Measurements from ENCODE around the gene ZNF563.
A peak's percentile ranks its signal among the peaks of the same experiment; 100 is the strongest.

Gene ZNF563

GRCh38 chr19:12294249-12295158 lies 38.9 kb downstream of the ZNF563 start, which contains the start of gene ZNF44:
Gene ZNF44, minus strand, starts transcription at chr19:12294883. Its CDS starts 189 bp downstream, at chr19:12294694.
- DNase-seq, result peak; percentile 88

GRCh38 chr19:12293777-12294248 lies 39.6 kb downstream of the ZNF563 start:
- DNase-seq, result no peak

- DNase-seq, result no peak
These were observed 43.7 kb downstream of the ZNF563 start for GRCh38 chr19:12289790-12290065.

- DNase-seq, result no peak
These were observed 45.4 kb downstream of the ZNF563 start for GRCh38 chr19:12287958-12288500.

- DNase-seq, result no peak
These were observed 48.8 kb downstream of the ZNF563 start for GRCh38 chr19:12284631-12285030.

- DNase-seq, result no peak
These were observed 49.2 kb downstream of the ZNF563 start for GRCh38 chr19:12284226-12284625.

- DNase-seq, result no peak
These were observed 54.7 kb downstream of the ZNF563 start for GRCh38 chr19:12278713-12279112.

GRCh38 chr19:12272980-12273901 lies 60.2 kb downstream of the ZNF563 start:
- no peak for DNase-seq

- DNase-seq, result no peak
These were observed 61.0 kb downstream of the ZNF563 start for GRCh38 chr19:12272386-12272785.

GRCh38 chr19:12270854-12271253 lies 62.6 kb downstream of the ZNF563 start:
- no peak for DNase-seq
